ENCODE data around the gene LMF1. TPM values are rescaled to one million over a fixed set of nuclear protein-coding genes. Genes with fewer than 3 reads are reported as not detected.

LMF1 gene
- total RNA-seq, 1 experiment from 2014 or later: 12.8 TPM

GRCh38 chr16:803754-804080, 167.1 kb downstream of the LMF1 start:
- no TSS peak for BruUV-seq (replicated peaks)
- no peaks in the 10 kb centered on the region for H3K36me3 ChIP-seq (ENCODE audit: control insufficient read depth in 1 of 2, insufficient read depth in 2 of 2, low read length in 2 of 2)
- no peak overlapping the region for H3K9ac ChIP-seq (ENCODE audit: low read length)
- intact Hi-C loops (cut with micrococcal nuclease): no loop called here
- H2AFZ ChIP-seq (ENCODE audit: low read depth, low read length, poor library complexity, severe bottlenecking): no peak overlapping the region
- no peak for TF ChIP-seq FOSL1 (IDR thresholded peaks at IDR 0.05; ENCODE audit: low read depth)
- no peak for TF ChIP-seq RAD21 (IDR thresholded peaks at IDR 0.05; ENCODE audit: low read depth)
- no peak for TF ChIP-seq JUND (IDR thresholded peaks at IDR 0.05)
- no peak for TF ChIP-seq ELF1 (IDR thresholded peaks at IDR 0.05; ENCODE audit: borderline replicate concordance, low read depth)
- no peak for TF ChIP-seq EZH2 (IDR thresholded peaks at IDR 0.05)
- no peak for TF ChIP-seq MAX (IDR thresholded peaks at IDR 0.05)
- peaks cover 10% of the 10 kb centered on the region; the same call in 1 of the 2 replicates for H3K79me2 ChIP-seq (ENCODE audit: insufficient read depth, low read length)
- DNase-seq (ENCODE audit: low read depth, low spot score): no peak
- no peak overlapping the region for H3K4me2 ChIP-seq (ENCODE audit: low read length)
- H3K4me3 ChIP-seq (replicated peaks in 1 of 2; ENCODE audit: low read depth in 1 of 2, low read length in 2 of 2): no peak overlapping the region
- H3K9me3 ChIP-seq (ENCODE audit: control insufficient read depth in 1 of 2, insufficient read depth in 1 of 2, low read depth in 1 of 2, low read length in 2 of 2): no peaks in the 10 kb centered on the region; a peak in 1 of 4 replicates
- ATAC-seq: no peak
- ChIA-PET POLR2A (interaction anchor here (1.3 kb wide), 1 partner anchor 43 kb away, joined by 3 read pairs; the partner anchor contains the start of gene MSLN), CTCF (no interaction called here), RAD21 (ENCODE audit: low non-redundant PET in 1 of 2, low total read pairs in 2 of 2, uncharacterized antibody in 2 of 2, unreplicated experiment in 2 of 2) (no interaction called here)
- H3K27me3 ChIP-seq (ENCODE audit: insufficient read depth, low read length): no peaks in the 10 kb centered on the region
- no peaks in the 10 kb centered on the region for H3K9me2 ChIP-seq (ENCODE audit: insufficient read depth)
- H4K20me1 ChIP-seq (ENCODE audit: insufficient read depth): no peaks in the 10 kb centered on the region
- H3K4me1 ChIP-seq (ENCODE audit: control insufficient read depth in 1 of 2, insufficient read depth in 2 of 2, low read length in 2 of 2): peaks cover 8 to 39% of the 10 kb centered on the region in 2 experiments; a peak in 3 of 4 replicates
- H3K27ac ChIP-seq (ENCODE audit: low read depth, low read length): no peak overlapping the region

Other genes with a start within 250 kb of the LMF1 start
- 65.4 TPM for gene ANTKMT, start 249.8 kb downstream of the LMF1 start, total RNA-seq (2021; ENCODE audit: unreplicated experiment)
- gene CCDC78, start 244.5 kb downstream of the LMF1 start, total RNA-seq (2021; ENCODE audit: unreplicated experiment): 22.9 TPM
- gene HAGHL, start 243.9 kb downstream of the LMF1 start, total RNA-seq (2021; ENCODE audit: unreplicated experiment): 74.8 TPM
- 32.8 TPM for gene CIAO3, start 230.0 kb downstream of the LMF1 start, total RNA-seq (2021; ENCODE audit: unreplicated experiment)
- 40.9 TPM for gene MSLN, start 210.2 kb downstream of the LMF1 start, total RNA-seq (2021; ENCODE audit: unreplicated experiment)
- gene RPUSD1, start 182.6 kb downstream of the LMF1 start, total RNA-seq (2021; ENCODE audit: unreplicated experiment): 59.9 TPM
- 145 TPM for gene CHTF18, start 182.4 kb downstream of the LMF1 start, total RNA-seq (2021; ENCODE audit: unreplicated experiment)
- gene GNG13, start 170.2 kb downstream of the LMF1 start, total RNA-seq (2021; ENCODE audit: unreplicated experiment): not detected
- gene SOX8, start 10.8 kb upstream of the LMF1 start, total RNA-seq (2021; ENCODE audit: unreplicated experiment): 5.2 TPM
- gene SSTR5, start 101.8 kb upstream of the LMF1 start, total RNA-seq (2021; ENCODE audit: unreplicated experiment): 7.2 TPM
- gene C1QTNF8, start 125.3 kb upstream of the LMF1 start, total RNA-seq (2021; ENCODE audit: unreplicated experiment): 0.27 TPM
- 24.3 TPM for gene CACNA1H, start 182.1 kb upstream of the LMF1 start, total RNA-seq (2021; ENCODE audit: unreplicated experiment)

All from HCT116 (cell line).